Spinal cord (tissue), 10 donors: ENCODE measurements around the gene PCP4L1. TPM values are rescaled to one million over a fixed set of nuclear protein-coding genes. Genes with fewer than 3 reads are reported as not detected.
A peak's percentile ranks its signal among the peaks of the same experiment; 100 is the strongest.
"Not testable (repeated sequence)": the region's sequence is repeated elsewhere in the genome, so short reads cannot be mapped to it uniquely, and the experiment has no call there.

ENCODE experiments used
- DNase-seq, 6 donors: peaks; one replicate each; pipeline versions ENCODE4 v3.0.0 to v3.0.0-alpha.2; 2013 to 2015; ENCODE audit warnings: low spot score in 6 of 6, low read depth in 4 of 6
- H3K27ac ChIP-seq: one replicate; pipeline ENCODE4 v1.5.1; 2013; ENCODE audit warnings: low read depth, low read length, control low read depth
- H3K27me3 ChIP-seq: one replicate; pipeline ENCODE4 v1.6.1; 2013; ENCODE audit warnings: low read length; ENCODE audit not compliant: control insufficient read depth, insufficient read depth
- H3K36me3 ChIP-seq: one replicate; pipeline ENCODE4 v1.6.1; 2013; ENCODE audit warnings: low read length; ENCODE audit not compliant: control insufficient read depth, insufficient read depth
- H3K4me1 ChIP-seq: one replicate; pipeline ENCODE4 v1.6.1; 2013; ENCODE audit warnings: low read length; ENCODE audit not compliant: control insufficient read depth, insufficient read depth
- H3K4me3 ChIP-seq: one replicate; pipeline ENCODE4 v1.5.1; 2013; ENCODE audit warnings: low read depth, low read length, control low read depth
- H3K9me3 ChIP-seq: one replicate; pipeline ENCODE4 v1.6.1; 2013; ENCODE audit warnings: low read length; ENCODE audit not compliant: control insufficient read depth, insufficient read depth
- WGBS: methylation state at CpG from one replicate; pipeline ENCODE4 v1.1.5; 2013; ENCODE audit warnings: missing lambda C conversion rate; ENCODE audit not compliant: insufficient coverage; 5-methylcytosine and 5-hydroxymethylcytosine counted together
- polyA plus RNA-seq, 2 donors: library from polyadenylated mRNA; unstranded; fragments of 120-200 nt; gene quantifications; one replicate each; pipeline ENCODE4 v1.2.1, GENCODE V29; 2013; ENCODE audit not compliant: insufficient read length in 2 of 2
- total RNA-seq, 2 donors: library from RNA; depleted of rRNA in 1 of 2; stranded (reverse); fragments of 120-200 nt in 1 of 2; fragments of >200 nt in 1 of 2; gene quantifications; one replicate each; pipeline versions ENCODE4 v1.2.3 to v1.2.4, GENCODE V29; 2013 to 2014
- donor health status: healthy.

The PCP4L1 gene
- total and polyA plus RNA-seq, 4 donors: 18.6 to 113 (median 92.5) TPM

GRCh38 chr1:161220002-161220401 is 38.5 kb upstream of the PCP4L1 start:
- H3K27me3 ChIP-seq: no peaks in the 10 kb centered on the region
- no peak overlapping the region for H3K4me3 ChIP-seq
- DNase-seq: no peak
- no peak overlapping the region for H3K27ac ChIP-seq
- 95% methylated on average over 2 of the region's 5 CpGs for whole genome bisulfite sequencing
- no peaks in the 10 kb centered on the region for H3K9me3 ChIP-seq
- peaks cover 4% of the 10 kb centered on the region for H3K36me3 ChIP-seq
- H3K4me1 ChIP-seq: peaks cover under 1% of the 10 kb centered on the region

GRCh38 chr1:161222175-161223019 is 36.1 kb upstream of the PCP4L1 start:
- H3K36me3 ChIP-seq: peaks cover under 1% of the 10 kb centered on the region
- no peak for DNase-seq
- H3K4me3 ChIP-seq: no peak overlapping the region
- WGBS: 83% methylated on average over 4 of the region's 6 CpGs
- peaks cover 19% of the 10 kb centered on the region for H3K4me1 ChIP-seq
- H3K27me3 ChIP-seq: no peaks in the 10 kb centered on the region
- no peaks in the 10 kb centered on the region for H3K9me3 ChIP-seq
- H3K27ac ChIP-seq: no peak overlapping the region

- H3K4me3 ChIP-seq: no peak overlapping the region
- DNase-seq: no peak
- WGBS: 100% methylated on average over 2 of the region's 7 CpGs
- H3K9me3 ChIP-seq: no peaks in the 10 kb centered on the region
- H3K36me3 ChIP-seq: peaks cover 15% of the 10 kb centered on the region
- peaks cover 27% of the 10 kb centered on the region for H3K4me1 ChIP-seq
- no peaks in the 10 kb centered on the region for H3K27me3 ChIP-seq
- no peak overlapping the region for H3K27ac ChIP-seq
These were observed 34.5 kb upstream of the PCP4L1 start for GRCh38 chr1:161223805-161224694.

GRCh38 chr1:161224695-161225087 is 33.9 kb upstream of the PCP4L1 start:
- H3K27ac ChIP-seq, H3K4me3 ChIP-seq, H3K27me3 ChIP-seq, DNase-seq, H3K9me3 ChIP-seq: not testable (repeated sequence)
- 96% methylated on average over 4 of the region's 13 CpGs for WGBS
- Histone ChIP-seq H3K4me1 (peaks cover 27% of the 10 kb centered on the region), H3K36me3 (peaks cover 21% of the 10 kb centered on the region)

GRCh38 chr1:161225178-161225533 is 33.4 kb upstream of the PCP4L1 start:
- Histone ChIP-seq H3K4me3 (no peak overlapping the region), H3K9me3 (no peaks in the 10 kb centered on the region), H3K27me3 (no peaks in the 10 kb centered on the region), H3K27ac (peak overlapping the region; percentile 58), H3K36me3 (peaks cover 26% of the 10 kb centered on the region), H3K4me1 (peaks cover 27% of the 10 kb centered on the region)
- no peak for DNase-seq
- 100% methylated on average over 1 of the region's 7 CpGs for WGBS

- 0% methylated on average over 9 of the region's 16 CpGs for WGBS
- DNase-seq: peak; percentile 87 to 99 (median 94)
- Histone ChIP-seq H3K4me1 (peaks cover 27% of the 10 kb centered on the region), H3K36me3 (peaks cover 31% of the 10 kb centered on the region), H3K27ac (peak within 1 kb of the TSS; percentile 68), H3K9me3 (no peaks in the 10 kb centered on the region), H3K4me3 (peak within 1 kb of the TSS; percentile 78), H3K27me3 (no peaks in the 10 kb centered on the region)
These were observed 32.8 kb upstream of the PCP4L1 start, which contains the start of gene TOMM40L for GRCh38 chr1:161225534-161226319. TSS of gene TOMM40L (plus strand) at chr1:161226060. CDS start at chr1:161226490, 430 bp downstream.

- peak overlapping the region; percentile 78 for H3K4me3 ChIP-seq
- no peaks in the 10 kb centered on the region for H3K27me3 ChIP-seq
- H3K9me3 ChIP-seq: no peaks in the 10 kb centered on the region
- WGBS: 4% methylated on average over 9 of the region's 15 CpGs
- peaks cover 36% of the 10 kb centered on the region for H3K36me3 ChIP-seq
- H3K27ac ChIP-seq: peak overlapping the region; percentile 68
- peak in 1 of 6 donors; percentile 35 for DNase-seq
- peaks cover 27% of the 10 kb centered on the region for H3K4me1 ChIP-seq
These were observed 32.2 kb upstream of the PCP4L1 start for GRCh38 chr1:161226320-161226711.

- H3K4me1 ChIP-seq: peaks cover 27% of the 10 kb centered on the region
- peak overlapping the region; percentile 78 for H3K4me3 ChIP-seq
- peaks cover 36% of the 10 kb centered on the region for H3K36me3 ChIP-seq
- peak overlapping the region; percentile 44 for H3K27ac ChIP-seq
- H3K9me3 ChIP-seq: no peaks in the 10 kb centered on the region
- WGBS: 80% methylated on average over 2 of the region's 3 CpGs
- H3K27me3 ChIP-seq: no peaks in the 10 kb centered on the region
- DNase-seq: peak in 2 of 6 donors; percentile 19 to 37
These were observed 31.8 kb upstream of the PCP4L1 start for GRCh38 chr1:161226759-161227158.
